Activated CD8-positive, alpha-beta T cell treated with anti-CD3 and anti-CD28 coated beads for 36 hours (primary cell): Measurements from ENCODE around the gene THBS3. TPM values are rescaled to one million over a fixed set of nuclear protein-coding genes. Genes with fewer than 3 reads are reported as not detected.
"Not testable (repeated sequence)": the region's sequence is repeated elsewhere in the genome, so short reads cannot be mapped to it uniquely, and the experiment has no call there.

Source experiments
- ATAC-seq: fragments of 200-7000 bp; cut with Tn5 transposase; one replicate; pipeline ENCODE4 v1.10.0; 2021; ENCODE audit warnings: mild to moderate bottlenecking, moderate library complexity
- CTCF ChIA-PET: fragments of 350-600 bp; sonication (Branson Sonifier 250); formaldehyde crosslinking; loops from one replicate; lab custom pipeline; 2021; ENCODE audit warnings: antibody characterized with exemption; lab: Charles Lee
- POLR2A ChIA-PET: fragments of 350-600 bp; sonication (Branson Sonifier 250); formaldehyde crosslinking; loops from one replicate; lab custom pipeline; 2021; ENCODE audit warnings: antibody characterized with exemption; lab: Charles Lee
- DNase-seq: peaks from one replicate; pipeline ENCODE4 v3.0.0-alpha.2; 2020
- H3K27ac Mint-ChIP-seq: one replicate; pipeline ENCODE4 v1.8.0; 2021; ENCODE audit warnings: mild to moderate bottlenecking, mixed read lengths
- H3K27me3 Mint-ChIP-seq: one replicate; pipeline ENCODE4 v1.8.0; 2021; ENCODE audit warnings: mixed read lengths
- H3K36me3 Mint-ChIP-seq: one replicate; pipeline ENCODE4 v1.8.0; 2021; ENCODE audit warnings: low read depth, mixed read lengths
- H3K4me1 Mint-ChIP-seq: one replicate; pipeline ENCODE4 v1.8.0; 2021; ENCODE audit warnings: low read depth, mixed read lengths
- H3K4me3 Mint-ChIP-seq: one replicate; pipeline ENCODE4 v1.8.0; 2021; ENCODE audit warnings: mild to moderate bottlenecking, moderate library complexity, mixed read lengths
- H3K9me3 Mint-ChIP-seq: one replicate; pipeline ENCODE4 v1.8.0; 2021; ENCODE audit warnings: mixed read lengths
- CTCF ChIP-seq: fragments of 200-600 bp; IDR thresholded peaks from one replicate; pipeline ENCODE4 v1.8.0; 2022; ENCODE audit warnings: antibody characterized with exemption, mild to moderate bottlenecking
- intact Hi-C: fragments of 100-400 bp; cut with micrococcal nuclease; formaldehyde crosslinking; loops from one replicate; pipeline ENCODE4 v1.10.0; 2022
- total RNA-seq, 2 experiments: library from RNA; stranded (reverse); gene quantifications; one replicate each; pipeline ENCODE4 v1.2.3, GENCODE V29; 2021

Gene THBS3
- total RNA-seq, 2 experiments from 2014 or later = 11.1 to 12.0 TPM

DNA sequence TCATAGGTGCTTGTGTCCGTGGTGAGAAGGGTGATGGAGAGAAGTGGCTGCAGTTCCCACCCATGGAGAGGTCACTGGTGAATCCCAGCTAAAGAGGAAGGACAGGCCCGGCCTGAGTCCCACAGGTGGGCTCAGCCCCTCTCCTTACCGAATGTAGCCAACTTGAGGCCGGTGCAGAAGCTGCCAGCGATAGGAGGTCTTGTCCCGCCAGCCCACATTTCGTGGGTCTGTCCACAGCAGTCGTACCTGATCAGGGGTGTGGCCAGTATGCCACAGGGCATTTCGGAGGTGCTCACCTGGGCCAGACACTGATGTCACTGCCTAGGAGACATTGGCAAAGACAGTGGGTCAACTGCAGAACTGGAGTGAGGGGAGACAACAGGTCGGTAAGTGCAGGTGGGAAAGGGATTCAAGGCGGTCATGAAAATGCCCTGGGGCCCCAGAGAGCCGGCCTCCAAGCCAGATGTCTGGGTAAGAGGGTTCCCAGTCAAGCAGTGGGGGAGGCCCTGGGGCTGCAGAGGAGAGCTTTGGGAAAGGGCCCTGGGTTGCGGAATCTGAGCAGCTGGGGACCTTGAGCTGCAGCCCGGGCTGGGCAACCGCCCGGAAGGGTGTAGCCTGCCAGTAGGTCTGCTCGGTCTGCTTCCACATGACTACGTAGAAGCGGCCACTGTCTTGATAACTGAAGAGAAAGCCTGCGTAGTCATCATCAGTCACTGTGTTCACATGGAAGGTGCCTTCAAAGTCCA, 10.6 kb downstream of the THBS3 start:
- intact Hi-C loops = no loop called here
- ChIA-PET POLR2A (interaction anchor here (0.6 to 5.8 kb wide), 4 partner anchors 11 to 47 kb away, joined by 3 to 52 read pairs (median 4); partner anchors contain the start of genes MTX1 and THBS3), CTCF (interaction anchor here (7.5 kb wide), 1 partner anchor 10 kb away, joined by 61 read pairs; the partner anchor contains the start of genes MTX1 and THBS3)
- TF ChIP-seq CTCF = no peak
- Mint-ChIP-seq H3K9me3 (no peaks in the 10 kb centered on the region), H3K27ac (no peak overlapping the region), H3K36me3 (no peaks in the 10 kb centered on the region), H3K27me3 (no peaks in the 10 kb centered on the region), H3K4me3 (no peak overlapping the region), H3K4me1 (peaks cover 25% of the 10 kb centered on the region)
- ATAC-seq = no peak
- no peak for DNase-seq

- H3K4me3 Mint-ChIP-seq = peak overlapping the region; percentile 75
- H3K4me1 Mint-ChIP-seq = peaks cover 28% of the 10 kb centered on the region
- TF ChIP-seq CTCF = no peak
- ChIA-PET CTCF (interaction anchor here (0.8 to 7.5 kb wide), 5 partner anchors 11 to 106 kb away, joined by 3 to 175 read pairs (median 3); partner anchors contain the start of genes KRTCAP2, MTX1, THBS3 and TRIM46), POLR2A (interaction anchor here (0.7 to 5.8 kb wide), 2 partner anchors 12 to 31 kb away, joined by 3 to 52 read pairs; partner anchors contain the start of genes MTX1 and THBS3)
- no peaks in the 10 kb centered on the region for H3K9me3 Mint-ChIP-seq
- ATAC-seq = no peak
- no peak for DNase-seq
- H3K27me3 Mint-ChIP-seq = no peaks in the 10 kb centered on the region
- intact Hi-C loops = no loop called here
- H3K27ac Mint-ChIP-seq = no peak overlapping the region
- H3K36me3 Mint-ChIP-seq = no peaks in the 10 kb centered on the region
Observed at GRCh38 chr1:155196103-155196892, 11.4 kb downstream of the THBS3 start.

- DNase-seq (no peak), ATAC-seq (no peak)
- Mint-ChIP-seq H3K36me3 (no peaks in the 10 kb centered on the region), H3K9me3 (no peaks in the 10 kb centered on the region), H3K27ac (peak overlapping the region; percentile 66), H3K27me3 (no peaks in the 10 kb centered on the region), H3K4me1 (peaks cover 28% of the 10 kb centered on the region), H3K4me3 (peak overlapping the region; percentile 75)
- ChIA-PET CTCF (interaction anchor here (0.8 to 7.5 kb wide), 12 partner anchors 12 to 110 kb away, joined by 3 to 175 read pairs (median 12); partner anchors contain the start of genes KRTCAP2, MTX1, SLC50A1 and THBS3), POLR2A (interaction anchor here (0.7 to 5.8 kb wide), 9 partner anchors 11 to 48 kb away, joined by 3 to 57 read pairs (median 6); partner anchors contain the start of genes KRTCAP2, MTX1, THBS3 and TRIM46)
- intact Hi-C loops = no loop called here
- TF ChIP-seq CTCF = no peak
Observed at GRCh38 chr1:155195201-155196102, 12.2 kb downstream of the THBS3 start.

DNA sequence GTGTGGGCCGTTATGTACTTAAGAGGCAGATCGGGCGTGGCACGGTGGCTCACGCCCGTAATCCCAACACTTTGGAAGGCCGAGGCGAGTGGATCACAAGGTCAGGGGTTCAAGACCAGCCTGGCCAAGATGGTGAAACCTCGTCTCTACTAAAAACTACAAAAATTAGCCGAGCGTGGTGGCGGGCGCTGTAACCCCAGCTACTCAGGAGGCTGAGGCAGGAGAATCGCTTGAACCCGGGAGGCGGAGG, 13.8 kb downstream of the THBS3 start:
- H3K27me3 Mint-ChIP-seq, H3K9me3 Mint-ChIP-seq, H3K36me3 Mint-ChIP-seq, ATAC-seq, intact Hi-C loops, DNase-seq: not testable (repeated sequence)
- ChIA-PET POLR2A (interaction anchor here (0.6 to 5.8 kb wide), 19 partner anchors 10 to 666 kb away, joined by 3 to 57 read pairs (median 5); partner anchors contain the start of genes KRTCAP2, MTX1, SYT11 and THBS3), CTCF (interaction anchor here (0.9 to 7.5 kb wide), 26 partner anchors 10 to 220 kb away, joined by 3 to 175 read pairs (median 4); partner anchors contain the start of genes KRTCAP2, MTX1, SLC50A1 and THBS3)
- peak overlapping the region; percentile 90 for H3K4me3 Mint-ChIP-seq
- H3K27ac Mint-ChIP-seq = peak overlapping the region; percentile 99
- peaks cover 28% of the 10 kb centered on the region for H3K4me1 Mint-ChIP-seq
